Common myeloid progenitor, CD34-positive (primary cell): ENCODE results near the gene NR6A1.
A peak's percentile ranks its signal among the peaks of the same experiment; 100 is the strongest.
"Not testable (repeated sequence)": the region's sequence is repeated elsewhere in the genome, so short reads cannot be mapped to it uniquely, and the experiment has no call there.

ENCODE experiments used
- CTCF ChIA-PET: fragments of 350-600 bp; sonication (Branson Sonifier 250); formaldehyde crosslinking; loops from one replicate; lab custom pipeline; 2021; ENCODE audit warnings: antibody characterized with exemption; lab: Charles Lee
- POLR2A ChIA-PET: fragments of 350-600 bp; sonication (Branson Sonifier 250); formaldehyde crosslinking; loops from one replicate; lab custom pipeline; 2021; ENCODE audit warnings: antibody characterized with exemption; lab: Charles Lee
- DNase-seq, 3 donors: peaks; one replicate each; pipeline versions ENCODE4 v3.0.0 to v3.0.0-alpha.2; 2013
- H3K27ac ChIP-seq, 2 experiments: 1 replicate in 1 of 2; 2 replicates in 1 of 2; pipeline ENCODE4 v1.7.0; 2013; ENCODE audit warnings: inconsistent platforms in 2 of 2, low read length in 2 of 2, mild to moderate bottlenecking in 2 of 2, low read depth in 1 of 2, moderate library complexity in 1 of 2; ENCODE audit not compliant: severe bottlenecking in 2 of 2, insufficient read depth in 1 of 2, poor library complexity in 1 of 2
- H3K27me3 ChIP-seq, 5 experiments: replicated peaks in 2 of 5; 1 replicate in 3 of 5; 2 replicates in 2 of 5; pipeline versions ENCODE4 v1.6.1 to v1.7.0; 2013; ENCODE audit warnings: low read length in 4 of 5, mild to moderate bottlenecking in 2 of 5, moderate library complexity in 2 of 5, inconsistent platforms in 1 of 5; ENCODE audit not compliant: insufficient read depth in 5 of 5, control insufficient read depth in 4 of 5
- H3K36me3 ChIP-seq, 4 experiments: 1 replicate in 2 of 4; 2 replicates in 2 of 4; pipeline versions ENCODE4 v1.6.1 to v1.7.0; 2013; ENCODE audit warnings: low read length in 3 of 4, control low read depth in 1 of 4, mild to moderate bottlenecking in 1 of 4; ENCODE audit not compliant: control insufficient read depth in 4 of 4, insufficient read depth in 4 of 4
- H3K4me1 ChIP-seq, 4 experiments: 1 replicate in 3 of 4; 2 replicates in 1 of 4; pipeline versions ENCODE4 v1.6.1 to v1.7.1; 2013; ENCODE audit warnings: low read length in 3 of 4, mild to moderate bottlenecking in 3 of 4, control low read depth in 1 of 4, inconsistent platforms in 1 of 4, moderate library complexity in 1 of 4; ENCODE audit not compliant: control insufficient read depth in 4 of 4, insufficient read depth in 4 of 4; ENCODE audit errors: control extremely low read depth in 1 of 4
- H3K4me3 ChIP-seq, 7 experiments: 1 replicate in 4 of 7; 2 replicates in 3 of 7; pipeline versions ENCODE4 v1.5.1 to v1.7.0; 2013; ENCODE audit warnings: mild to moderate bottlenecking in 7 of 7, low read length in 6 of 7, moderate library complexity in 6 of 7, inconsistent platforms in 2 of 7, low read depth in 2 of 7, control low read depth in 1 of 7; ENCODE audit not compliant: insufficient read depth in 4 of 7, control insufficient read depth in 1 of 7; ENCODE audit errors: extremely low read depth in 1 of 7
- H3K9me3 ChIP-seq, 5 experiments: 1 replicate in 4 of 5; 2 replicates in 1 of 5; pipeline versions ENCODE4 v1.6.1 to v1.7.1; 2013; ENCODE audit warnings: low read length in 4 of 5, mild to moderate bottlenecking in 2 of 5, inconsistent platforms in 1 of 5, low read depth in 1 of 5, moderate library complexity in 1 of 5; ENCODE audit not compliant: control insufficient read depth in 4 of 5, insufficient read depth in 2 of 5; ENCODE audit errors: control extremely low read depth in 1 of 5
- WGBS: methylation state at CpG from one replicate; pipeline ENCODE4 v1.1.5; 2013; ENCODE audit not compliant: insufficient coverage; 5-methylcytosine and 5-hydroxymethylcytosine counted together

The NR6A1 gene

GRCh38 chr9:124617477-124618141 lies 153.5 kb downstream of the NR6A1 start:
- 72% methylated on average over 2 of the region's 3 CpGs for WGBS
- Histone ChIP-seq H3K9me3 (no peaks in the 10 kb centered on the region), H3K27ac (no peak overlapping the region), H3K4me1 (peaks cover 0 to 21% (median 15%) of the 10 kb centered on the region in 4 experiments), H3K27me3 (no peaks in the 10 kb centered on the region), H3K4me3 (no peak overlapping the region), H3K36me3 (no peaks in the 10 kb centered on the region)
- POLR2A ChIA-PET, result no interaction called here
- peak; percentile 78 to 90 (median 84) for DNase-seq
- CTCF ChIA-PET, result interaction anchor here (0.6 to 10.5 kb wide), 48 partner anchors 9 to 254 kb away, joined by 3 to 155 read pairs (median 4); partner anchors contain the start of gene WDR38

- 88% methylated on average over 1 of the region's 3 CpGs for WGBS
- Histone ChIP-seq H3K27ac (no peak overlapping the region), H3K36me3 (no peaks in the 10 kb centered on the region), H3K4me1 (peaks cover 0 to 15% (median 13%) of the 10 kb centered on the region in 4 experiments), H3K9me3 (no peaks in the 10 kb centered on the region), H3K4me3 (no peak overlapping the region), H3K27me3 (no peaks in the 10 kb centered on the region)
- DNase-seq, result no peak
- POLR2A ChIA-PET, result no interaction called here
- CTCF ChIA-PET, result interaction anchor here (0.6 to 10.5 kb wide), 39 partner anchors 10 to 254 kb away, joined by 3 to 155 read pairs (median 6); partner anchors contain the start of gene WDR38
These were observed 154.2 kb downstream of the NR6A1 start for GRCh38 chr9:124616961-124617360.

GRCh38 chr9:124615840-124616239 lies 155.3 kb downstream of the NR6A1 start:
- H3K27me3 ChIP-seq, H3K9me3 ChIP-seq, H3K27ac ChIP-seq, POLR2A ChIA-PET, H3K4me1 ChIP-seq, DNase-seq, H3K36me3 ChIP-seq, H3K4me3 ChIP-seq: not testable (repeated sequence)
- 98% methylated on average over 7 of the region's 7 CpGs for WGBS
- CTCF ChIA-PET, result interaction anchor here (0.6 to 10.5 kb wide), 8 partner anchors 20 to 149 kb away, joined by 3 to 155 read pairs (median 4); no protein-coding TSS in a partner anchor

GRCh38 chr9:124615100-124615742 lies 155.9 kb downstream of the NR6A1 start:
- Histone ChIP-seq H3K4me1 (peaks cover 0 to 7% (median 5%) of the 10 kb centered on the region in 4 experiments), H3K27me3 (no peaks in the 10 kb centered on the region), H3K27ac (no peak overlapping the region), H3K4me3 (no peak overlapping the region), H3K9me3 (no peaks in the 10 kb centered on the region), H3K36me3 (no peaks in the 10 kb centered on the region)
- WGBS, result 100% methylated on average over 2 of the region's 2 CpGs
- POLR2A ChIA-PET, result no interaction called here
- DNase-seq, result no peak
- CTCF ChIA-PET, result interaction anchor here (0.9 to 10.5 kb wide), 7 partner anchors 19 to 149 kb away, joined by 3 to 155 read pairs (median 5); no protein-coding TSS in a partner anchor

GRCh38 chr9:124613849-124614248 lies 157.3 kb downstream of the NR6A1 start:
- ChIA-PET POLR2A (no interaction called here), CTCF (interaction anchor here (0.7 to 10.5 kb wide), 8 partner anchors 40 to 150 kb away, joined by 3 to 155 read pairs (median 5); no protein-coding TSS in a partner anchor)
- no peak overlapping the region for H3K27ac ChIP-seq
- no peak overlapping the region for H3K4me3 ChIP-seq
- H3K36me3 ChIP-seq, result no peaks in the 10 kb centered on the region
- H3K9me3 ChIP-seq, result no peaks in the 10 kb centered on the region
- no peaks in the 10 kb centered on the region for H3K27me3 ChIP-seq
- peak in 2 of 3 donors; percentile 21 to 33 for DNase-seq
- peaks cover 0 to 7% (median 5%) of the 10 kb centered on the region in 4 experiments for H3K4me1 ChIP-seq
- WGBS, result 7% methylated on average over 2 of the region's 2 CpGs

GRCh38 chr9:124611106-124611505 lies 160.0 kb downstream of the NR6A1 start:
- H3K9me3 ChIP-seq, result no peaks in the 10 kb centered on the region
- H3K27ac ChIP-seq, result no peak overlapping the region
- peaks cover 0 to 7% (median 5%) of the 10 kb centered on the region in 4 experiments for H3K4me1 ChIP-seq
- no peak for DNase-seq
- no peak overlapping the region for H3K4me3 ChIP-seq
- H3K27me3 ChIP-seq, result no peaks in the 10 kb centered on the region
- H3K36me3 ChIP-seq, result no peaks in the 10 kb centered on the region
- 97% methylated on average over 2 of the region's 2 CpGs for WGBS
- POLR2A ChIA-PET, result no interaction called here
- CTCF ChIA-PET, result interaction anchor here (0.9 to 10.5 kb wide), 6 partner anchors 13 to 138 kb away, joined by 3 to 155 read pairs (median 4); no protein-coding TSS in a partner anchor
